Neural cell (in vitro differentiated cells): ENCODE data around the gene DCLK1. TPM values are rescaled to one million over a fixed set of nuclear protein-coding genes. Genes with fewer than 3 reads are reported as not detected.

ENCODE experiments used
- H2AFZ ChIP-seq: fragments of 200-600, 300-800 bp; sonication (generic), shearing (Covaris generic); 2 replicates; pipeline ENCODE4 v1.6.0; 2014; ENCODE audit warnings: low read depth, mild to moderate bottlenecking, antibody characterized with exemption, low read length, moderate library complexity
- H3F3A ChIP-seq: fragments of 200-600 bp; shearing (Covaris generic); 2 replicates; pipeline ENCODE4 v1.6.1; 2016; ENCODE audit warnings: mild to moderate bottlenecking, moderate library complexity, mixed read lengths, antibody characterized with exemption, low read length; ENCODE audit not compliant: insufficient read depth, poor library complexity, severe bottlenecking
- H3K27ac ChIP-seq: fragments of 200-600, 300-800 bp; sonication (generic), shearing (Covaris generic); 2 replicates; pipeline ENCODE4 v1.5.1; 2014; ENCODE audit warnings: mild to moderate bottlenecking, low read length, moderate library complexity
- H3K27me3 ChIP-seq: fragments of 300-800, 200-600 bp; sonication (generic), shearing (Covaris generic); 2 replicates; pipeline ENCODE4 v1.6.0; 2014; ENCODE audit warnings: mild to moderate bottlenecking, low read depth, low read length, moderate library complexity; ENCODE audit not compliant: insufficient read depth
- H3K36me3 ChIP-seq: fragments of 300-800, 200-600 bp; sonication (generic), shearing (Covaris generic); 2 replicates; pipeline ENCODE4 v1.5.1; 2014; ENCODE audit warnings: mild to moderate bottlenecking, antibody characterized with exemption, low read length, moderate library complexity; ENCODE audit not compliant: insufficient read depth
- H3K4me2 ChIP-seq: fragments of 300-800, 200-600 bp; sonication (generic), shearing (Covaris generic); 2 replicates; pipeline ENCODE4 v1.6.0; 2014; ENCODE audit warnings: mild to moderate bottlenecking, low read length
- H3K4me3 ChIP-seq: fragments of 300-800, 200-600 bp; sonication (generic), shearing (Covaris generic); 2 replicates; pipeline ENCODE4 v1.5.1; 2014; ENCODE audit warnings: mild to moderate bottlenecking, low read length, moderate library complexity
- H3K79me2 ChIP-seq: fragments of 200-600 bp; shearing (Covaris generic); replicated peaks from 2 replicates; pipeline ENCODE4 v1.6.0; 2014; ENCODE audit warnings: mild to moderate bottlenecking, low read length, moderate library complexity; ENCODE audit not compliant: insufficient read depth
- H3K9ac ChIP-seq: fragments of 300-800, 200-600 bp; sonication (generic), shearing (Covaris generic); 2 replicates; pipeline ENCODE4 v1.6.1; 2016; ENCODE audit warnings: mild to moderate bottlenecking, low read length, mixed read lengths
- H3K9me2 ChIP-seq: fragments of 200-600 bp; shearing (Covaris generic); 2 replicates; pipeline ENCODE4 v1.6.1; 2016; ENCODE audit warnings: mild to moderate bottlenecking, low read length, mixed read lengths; ENCODE audit not compliant: insufficient read depth
- H3K9me3 ChIP-seq: fragments of 200-600, 300-800 bp; sonication (generic), shearing (Covaris generic); 2 replicates; pipeline ENCODE4 v1.6.1; 2016; ENCODE audit warnings: mild to moderate bottlenecking, mixed run types, low read length, moderate library complexity, mixed read lengths
- H4K20me1 ChIP-seq: fragments of 200-600 bp; shearing (Covaris generic); 2 replicates; pipeline ENCODE4 v1.6.1; 2016; ENCODE audit warnings: mild to moderate bottlenecking, mixed run types; ENCODE audit not compliant: insufficient read depth
- CTCF ChIP-seq: fragments of 450-650 bp; IDR thresholded peaks from 2 replicates; pipeline ENCODE4 v1.5.1; 2014; ENCODE audit warnings: antibody characterized with exemption, mild to moderate bottlenecking, moderate library complexity; ENCODE audit not compliant: poor library complexity, severe bottlenecking
- EP300 ChIP-seq: fragments of 450-650 bp; conservative IDR thresholded peaks from 2 replicates; pipeline ENCODE4 v1.6.1; 2014; ENCODE audit warnings: antibody characterized with exemption, mild to moderate bottlenecking, moderate library complexity; ENCODE audit not compliant: poor library complexity, severe bottlenecking
- EZH2 ChIP-seq: fragments of 200-600, 300-800 bp; shearing (Covaris generic), sonication (generic); IDR thresholded peaks from 2 replicates; pipeline ENCODE4 v1.6.1; 2014; ENCODE audit warnings: antibody characterized with exemption, low read length, borderline replicate concordance, mild to moderate bottlenecking; ENCODE audit not compliant: insufficient read depth, poor library complexity, severe bottlenecking
- MXI1 ChIP-seq: fragments of 450-650 bp; conservative IDR thresholded peaks from 2 replicates; pipeline ENCODE4 v1.6.1; 2014; ENCODE audit warnings: antibody characterized with exemption, mild to moderate bottlenecking; ENCODE audit not compliant: poor library complexity, severe bottlenecking
- POLR2AphosphoS5 ChIP-seq: IDR thresholded peaks from 2 replicates; pipeline ENCODE4 v1.6.1; 2012
- RAD21 ChIP-seq: fragments of 450-650 bp; conservative IDR thresholded peaks from 2 replicates; pipeline ENCODE4 v1.6.1; 2014; ENCODE audit warnings: antibody characterized with exemption, mild to moderate bottlenecking, moderate library complexity
- REST ChIP-seq: IDR thresholded peaks from 2 replicates; pipeline ENCODE4 v1.6.1; 2012; ENCODE audit warnings: borderline replicate concordance
- SMC3 ChIP-seq: fragments of 450-650 bp; conservative IDR thresholded peaks from 2 replicates; pipeline ENCODE4 v1.6.1; 2014; ENCODE audit warnings: antibody characterized with exemption, mild to moderate bottlenecking, moderate library complexity; ENCODE audit not compliant: poor library complexity
- TAF1 ChIP-seq: IDR thresholded peaks from 2 replicates; pipeline ENCODE4 v1.6.1; 2012; ENCODE audit warnings: low read depth
- polyA plus RNA-seq: library from polyadenylated mRNA; depleted of rRNA; stranded (reverse); fragments of >200 nt; gene quantifications from 2 replicates; pipeline ENCODE4 v1.2.3, GENCODE V29; 2014

DCLK1 gene
- polyA plus RNA-seq, 1 donor from 2014 or later = 124 TPM

- Histone ChIP-seq H3K27me3 (no peaks in the 10 kb centered on the region), H3K9ac (no peak overlapping the region), H2AFZ (no peak overlapping the region), H3K27ac (no peak overlapping the region), H3K4me3 (no peak overlapping the region), H4K20me1 (no peaks in the 10 kb centered on the region), H3K79me2 (no peaks in the 10 kb centered on the region), H3K36me3 (peaks cover 23% of the 10 kb centered on the region), H3K4me2 (no peak overlapping the region), H3K9me3 (no peaks in the 10 kb centered on the region), H3K9me2 (no peaks in the 10 kb centered on the region), H3F3A (no peaks in the 10 kb centered on the region)
- no peak for TF ChIP-seq TAF1
- no peak for TF ChIP-seq POLR2AphosphoS5
- TF ChIP-seq EZH2 = no peak
- no peak for TF ChIP-seq SMC3
- no peak for TF ChIP-seq RAD21
- TF ChIP-seq EP300 = no peak
- TF ChIP-seq CTCF = no peak
- no peak for TF ChIP-seq REST
- no peak for TF ChIP-seq MXI1
Measured at GRCh38 chr13:35835989-35836388, 295.2 kb downstream of the DCLK1 start.

GRCh38 chr13:35833608-35834275 lies 297.4 kb downstream of the DCLK1 start:
- Histone ChIP-seq H3K9ac (no peak overlapping the region), H3K27me3 (no peaks in the 10 kb centered on the region), H2AFZ (no peak overlapping the region), H3K4me2 (no peak overlapping the region), H3K79me2 (no peaks in the 10 kb centered on the region), H3K9me2 (no peaks in the 10 kb centered on the region), H4K20me1 (no peaks in the 10 kb centered on the region), H3K4me3 (no peak overlapping the region), H3K9me3 (no peaks in the 10 kb centered on the region), H3K36me3 (peaks cover 20% of the 10 kb centered on the region), H3F3A (no peaks in the 10 kb centered on the region), H3K27ac (no peak overlapping the region)
- TF ChIP-seq MXI1 (no peak), TAF1 (no peak), RAD21 (no peak), EP300 (no peak), REST (no peak), CTCF (no peak)
